Sigmoid colon (tissue), 7 donors: ENCODE data around the gene NHS. TPM values are rescaled to one million over a fixed set of nuclear protein-coding genes. Genes with fewer than 3 reads are reported as not detected.

Experiments used
- DNase-seq: peaks from one replicate; pipeline ENCODE4 v3.0.0-alpha.2; 2019
- H3K27ac ChIP-seq, 4 donors: fragments of 200-600 bp; sonication (generic); one replicate each; pipeline ENCODE4 v1.5.1; 2016 to 2019; ENCODE audit warnings: mild to moderate bottlenecking in 1 of 4
- H3K27me3 ChIP-seq, 3 donors: fragments of 200-600 bp; sonication (generic); one replicate each; pipeline ENCODE4 v1.5.1; 2019; ENCODE audit warnings: mild to moderate bottlenecking in 1 of 3
- H3K36me3 ChIP-seq, 4 donors: fragments of 200-600 bp; sonication (generic); one replicate each; pipeline ENCODE4 v1.5.1; 2016 to 2019
- H3K4me1 ChIP-seq, 4 donors: fragments of 200-600 bp; sonication (generic); one replicate each; pipeline ENCODE4 v1.5.1; 2017 to 2019
- H3K4me3 ChIP-seq, 4 donors: fragments of 200-600 bp; sonication (generic); one replicate each; pipeline ENCODE4 v1.5.1; 2017 to 2019; ENCODE audit warnings: mild to moderate bottlenecking in 2 of 4, moderate library complexity in 1 of 4
- H3K9me3 ChIP-seq, 4 donors: fragments of 200-600 bp in 3 of 4; sonication (generic) in 3 of 4; one replicate each; pipeline versions ENCODE4 v1.5.1 to v1.6.1; 2013 to 2019
- CTCF ChIP-seq, 4 experiments: fragments of 450-650 bp in 3 of 4; fragments of 200-600 bp in 1 of 4; IDR thresholded peaks; one replicate each; pipeline ENCODE4 v1.5.1; 2016 to 2019; ENCODE audit warnings: antibody characterized with exemption in 4 of 4, mild to moderate bottlenecking in 3 of 4, moderate library complexity in 2 of 4
- EP300 ChIP-seq, 4 donors: sonication (generic); formaldehyde crosslinking; IDR thresholded peaks; one replicate each; pipeline ENCODE4 v1.6.1; 2017; ENCODE audit warnings: antibody characterized with exemption in 4 of 4
- POLR2A ChIP-seq, 2 donors: fragments of 450-650 bp; IDR thresholded peaks; one replicate each; pipeline ENCODE4 v1.6.1; 2016; ENCODE audit warnings: antibody characterized with exemption in 2 of 2, mild to moderate bottlenecking in 2 of 2, moderate library complexity in 2 of 2
- POLR2AphosphoS5 ChIP-seq, 4 donors: sonication (generic); formaldehyde crosslinking; IDR thresholded peaks; one replicate each; pipeline ENCODE4 v1.6.1; 2017; ENCODE audit warnings: antibody characterized with exemption in 4 of 4
- whole genome bisulfite sequencing, 2 donors: extraction: QIAGEN DNeasy Blood & Tissue Kit; methylation state at CpG; one replicate each; pipeline ENCODE4 v1.1.7; 2013; 5-methylcytosine and 5-hydroxymethylcytosine counted together
- intact Hi-C: fragments of 100-400 bp; cut with DNase I; formaldehyde crosslinking; loops from one replicate; pipeline ENCODE4 v1.15.1; 2023
- polyA plus RNA-seq, 3 donors: library from polyadenylated mRNA; stranded (reverse); fragments of 200-250 nt; gene quantifications; one replicate each; pipeline ENCODE4 v1.2.3, GENCODE V29; 2013
- total RNA-seq, 4 donors: library from RNA; depleted of rRNA; stranded (reverse); fragments of >200 nt; gene quantifications; one replicate each; pipeline ENCODE4 v1.1.0, GENCODE V29; 2016
- donor health status: healthy with polysubstance abuse.
- donor health status: Bipolar disorder and iron deficiency.
- donor health status: healthy.

The NHS gene
- total and polyA plus RNA-seq, 7 donors: under 0.01 to 22.7 (median 9.3) TPM

GRCh38 chrX:17553961-17554482 lies 179.0 kb downstream of the NHS start:
- no peaks in the 10 kb centered on the region for H3K27me3 ChIP-seq
- H3K4me3 ChIP-seq: no peak overlapping the region
- H3K36me3 ChIP-seq: no peaks in the 10 kb centered on the region
- H3K27ac ChIP-seq: peak overlapping the region in 3 of 4 donors; percentile 60 to 78 (median 72)
- DNase-seq: peak; percentile 82
- WGBS, 2 donors: 73 to 85% methylated on average over 6 of the region's 6 CpGs
- H3K9me3 ChIP-seq: no peaks in the 10 kb centered on the region
- peak in 2 of 4 donors; percentile 38 to 87 for TF ChIP-seq EP300 (IDR thresholded peaks at IDR 0.05)
- no peak for TF ChIP-seq CTCF (IDR thresholded peaks at IDR 0.05)
- TF ChIP-seq POLR2A (IDR thresholded peaks at IDR 0.05): no peak
- TF ChIP-seq POLR2AphosphoS5 (IDR thresholded peaks at IDR 0.05): peak; percentile 83 to 93 (median 88)
- intact Hi-C loops: loop anchor here (5.0 kb wide), 1 partner anchor 38 kb away; no protein-coding TSS in a partner anchor
- peaks cover 0 to 62% (median 24%) of the 10 kb centered on the region in 4 donors for H3K4me1 ChIP-seq

- peak overlapping the region in 3 of 4 donors; percentile 19 to 78 (median 72) for H3K27ac ChIP-seq
- peaks cover 0 to 63% (median 30%) of the 10 kb centered on the region in 4 donors for H3K4me1 ChIP-seq
- no peaks in the 10 kb centered on the region for H3K27me3 ChIP-seq
- WGBS, 2 donors: 67 to 86% methylated on average over 5 of the region's 5 CpGs
- H3K9me3 ChIP-seq: no peaks in the 10 kb centered on the region
- H3K36me3 ChIP-seq: no peaks in the 10 kb centered on the region
- DNase-seq: no peak
- TF ChIP-seq CTCF (IDR thresholded peaks at IDR 0.05) (no peak), EP300 (IDR thresholded peaks at IDR 0.05) (no peak), POLR2AphosphoS5 (IDR thresholded peaks at IDR 0.05) (no peak), POLR2A (IDR thresholded peaks at IDR 0.05) (no peak)
- intact Hi-C loops: loop anchor here (5.0 kb wide), 1 partner anchor 37 kb away; no protein-coding TSS in a partner anchor
- H3K4me3 ChIP-seq: no peak overlapping the region
Measured at GRCh38 chrX:17554914-17555313, 179.9 kb downstream of the NHS start.

DNA sequence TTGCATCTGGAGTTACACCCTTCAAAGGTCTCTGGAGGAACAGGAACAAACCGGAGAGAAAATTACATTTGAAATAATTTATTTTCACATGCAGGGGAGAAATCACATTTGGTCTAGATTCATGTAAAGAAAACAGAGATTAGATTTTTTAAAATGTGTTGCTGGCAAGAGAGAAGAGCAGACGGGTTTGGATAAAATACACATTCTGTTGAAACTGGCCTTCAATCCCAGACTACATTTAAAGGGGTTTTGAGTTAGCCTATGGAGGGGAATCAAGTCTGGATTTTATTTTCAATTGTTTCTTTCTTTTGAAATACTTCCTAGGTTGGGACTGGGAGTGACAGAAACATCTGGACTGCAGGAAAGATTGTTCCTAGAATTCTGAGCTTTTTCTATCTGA lies 180.8 kb downstream of the NHS start:
- H3K9me3 ChIP-seq: no peaks in the 10 kb centered on the region
- H3K27ac ChIP-seq: peak overlapping the region in 2 of 4 donors; percentile 72 to 78
- TF ChIP-seq EP300 (IDR thresholded peaks at IDR 0.05) (no peak), CTCF (IDR thresholded peaks at IDR 0.05) (no peak), POLR2AphosphoS5 (IDR thresholded peaks at IDR 0.05) (no peak), POLR2A (IDR thresholded peaks at IDR 0.05) (no peak)
- no peak overlapping the region for H3K4me3 ChIP-seq
- 70 to 74% methylated on average over 2 of the region's 2 CpGs for WGBS, 2 donors
- intact Hi-C loops: no loop called here
- H3K27me3 ChIP-seq: no peaks in the 10 kb centered on the region
- H3K36me3 ChIP-seq: no peaks in the 10 kb centered on the region
- no peak for DNase-seq
- peaks cover 0 to 71% (median 39%) of the 10 kb centered on the region in 4 donors for H3K4me1 ChIP-seq

DNA sequence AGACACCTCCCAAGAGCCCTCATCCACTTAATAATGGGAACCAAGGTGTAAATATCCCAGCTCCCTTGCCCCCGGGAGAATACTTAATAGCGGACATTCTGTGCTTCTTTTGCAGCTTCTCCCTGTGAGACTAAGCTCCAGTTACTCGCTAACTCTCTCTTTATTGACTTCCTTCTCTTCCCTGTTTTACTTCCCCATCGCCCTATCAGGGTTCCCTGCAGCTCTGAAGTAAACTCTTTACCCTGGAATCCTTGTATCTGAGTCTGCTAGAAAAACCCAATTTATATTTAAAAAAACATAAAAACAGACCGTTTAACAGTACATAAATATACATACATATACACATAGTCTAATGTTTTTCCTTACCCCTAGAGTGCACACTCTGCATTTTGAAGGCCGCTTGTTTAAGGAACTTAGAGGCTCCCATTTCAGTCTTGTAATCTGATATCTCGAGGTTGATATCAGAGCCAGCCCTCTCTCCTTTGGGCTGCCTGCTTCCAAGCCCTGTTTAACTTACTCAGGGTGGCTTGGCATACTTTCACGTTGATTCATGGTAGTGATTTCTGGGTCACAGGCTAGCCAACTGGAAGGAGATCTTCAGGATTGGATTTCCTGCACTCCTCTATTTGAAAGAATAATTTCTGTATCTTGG lies 184.9 kb downstream of the NHS start:
- Histone ChIP-seq H3K4me1 (peaks cover 0 to 39% (median 23%) of the 10 kb centered on the region in 4 donors), H3K36me3 (no peaks in the 10 kb centered on the region), H3K9me3 (no peaks in the 10 kb centered on the region), H3K27me3 (no peaks in the 10 kb centered on the region), H3K27ac (peak overlapping the region in 3 of 4 donors; percentile 51 to 69 (median 65)), H3K4me3 (no peak overlapping the region)
- DNase-seq: no peak
- intact Hi-C loops: no loop called here
- 39 to 42% methylated on average over 8 of the region's 8 CpGs for WGBS, 2 donors
- TF ChIP-seq POLR2A (IDR thresholded peaks at IDR 0.05) (no peak), POLR2AphosphoS5 (IDR thresholded peaks at IDR 0.05) (peak in 2 of 4 donors; percentile 18 to 31)

DNA sequence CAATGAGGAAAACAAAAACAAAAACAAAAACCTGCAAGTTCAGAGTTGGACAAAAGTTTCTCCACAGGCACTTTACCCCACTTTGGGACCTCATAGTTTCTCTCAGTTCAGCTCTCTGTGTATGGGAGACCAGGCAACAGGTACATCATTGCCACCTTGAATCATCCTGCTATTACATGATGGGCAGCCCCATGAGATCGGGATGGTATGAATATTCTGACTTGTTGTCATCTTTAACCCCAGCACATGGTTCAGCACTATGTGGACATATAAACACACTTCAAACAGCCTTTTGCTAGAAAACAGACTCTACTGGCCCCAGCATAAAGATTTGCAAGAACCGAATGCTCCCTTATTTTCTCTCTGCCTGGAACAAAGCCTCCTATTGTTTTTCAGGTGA lies 185.4 kb downstream of the NHS start:
- Histone ChIP-seq H3K4me1 (peaks cover 0 to 33% (median 22%) of the 10 kb centered on the region in 4 donors), H3K36me3 (no peaks in the 10 kb centered on the region), H3K27ac (peak overlapping the region in 3 of 4 donors; percentile 51 to 69 (median 65)), H3K4me3 (no peak overlapping the region), H3K27me3 (no peaks in the 10 kb centered on the region), H3K9me3 (no peaks in the 10 kb centered on the region)
- TF ChIP-seq EP300 (IDR thresholded peaks at IDR 0.05) (no peak), POLR2A (IDR thresholded peaks at IDR 0.05) (no peak), CTCF (IDR thresholded peaks at IDR 0.05) (no peak)
- 35 to 51% methylated on average over 2 of the region's 2 CpGs for WGBS, 2 donors
- no peak for DNase-seq
- intact Hi-C loops: no loop called here
